ENCODE data around the gene ACTN1. TPM values are rescaled to one million over a fixed set of nuclear protein-coding genes. Genes with fewer than 3 reads are reported as not detected.

The ACTN1 gene
- total and polyA plus RNA-seq, 7 experiments from 2014 or later: 41.3 to 390 (median 227) TPM

DNA sequence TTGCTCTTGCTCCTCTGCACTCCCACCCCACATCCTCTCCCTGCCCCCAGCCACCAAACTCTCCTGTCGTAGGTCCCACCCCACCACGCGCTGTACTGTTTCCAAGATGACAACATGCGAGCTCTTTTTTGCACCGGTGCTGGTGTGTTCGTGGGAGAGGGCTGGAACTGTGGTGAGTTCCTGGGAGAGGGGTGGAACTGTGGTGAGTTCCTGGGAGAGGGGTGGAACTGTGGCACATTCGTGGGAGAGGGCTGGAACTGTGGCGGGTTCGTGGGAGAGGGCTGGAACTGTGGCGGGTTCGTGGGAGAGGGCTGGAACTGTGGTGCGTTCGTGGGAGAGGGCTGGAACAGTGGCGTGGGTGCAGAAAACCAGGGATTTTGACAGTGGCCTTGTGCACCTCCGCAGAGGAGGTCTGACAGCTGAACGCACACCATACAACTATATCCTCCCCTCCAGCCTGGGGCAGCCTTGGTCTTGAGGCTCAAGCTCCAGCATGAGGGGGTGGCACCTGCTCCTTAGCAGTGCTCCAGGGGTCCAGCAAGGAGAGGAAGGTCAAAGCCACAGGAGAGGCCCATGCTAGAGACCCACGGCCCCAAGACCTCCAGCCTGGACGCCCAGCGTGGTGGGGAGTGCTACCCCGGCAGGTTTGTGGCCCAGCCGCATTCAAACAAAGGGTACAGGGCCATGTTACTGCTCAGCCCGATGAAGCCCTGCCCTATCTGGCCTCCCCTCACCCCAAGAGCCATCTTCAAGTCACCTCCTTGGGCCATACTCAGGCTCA is 50.1 kb downstream of the ACTN1 start:
- Mint-ChIP-seq H3K4me3 (peak overlapping the region; percentile 65 to 82 (median 77)), H3K27me3 (no peaks in the 10 kb centered on the region), H3K36me3 (peaks cover 17 to 46% (median 28%) of the 10 kb centered on the region in 5 donors), H3K27ac (peak overlapping the region; percentile 79 to 97 (median 95)), H3K4me1 (peaks cover 34 to 99% (median 92%) of the 10 kb centered on the region in 7 donors), H3K9me3 (peaks cover 0 to 19% (median 11%) of the 10 kb centered on the region in 11 donors)
- Histone ChIP-seq H3K9me3 (ENCODE audit: control insufficient read depth in 2 of 3, low read length in 3 of 3) (peaks cover 0 to 13% (median 0%) of the 10 kb centered on the region in 3 experiments), H3K27ac (ENCODE audit: low read depth, low read length) (peak overlapping the region; percentile 53), H3K4me3 (ENCODE audit: low read length) (peak overlapping the region; percentile 31), H3K36me3 (ENCODE audit: control insufficient read depth in 2 of 3, insufficient read depth in 3 of 3, low read length in 3 of 3) (peaks cover 0 to 22% (median 0%) of the 10 kb centered on the region in 3 experiments), H3K27me3 (ENCODE audit: control insufficient read depth in 2 of 2, insufficient read depth in 2 of 2, low read length in 2 of 2) (no peaks in the 10 kb centered on the region), H3K4me1 (ENCODE audit: control insufficient read depth in 2 of 2, insufficient read depth in 2 of 2, low read length in 2 of 2) (peaks cover 0 to 68% of the 10 kb centered on the region in 2 donors)
- DNase-seq: no peak
- intact Hi-C loops (cut with micrococcal nuclease): loop anchor here in 1 of 2 donors (1.0 to 2.0 kb wide), 3 partner anchors 18 to 52 kb away; no protein-coding TSS in a partner anchor
- ChIA-PET CTCF (interaction anchor here (0.6 to 3.8 kb wide), 5 partner anchors 16 to 1122 kb away, joined by 3 to 12 read pairs (median 3); no protein-coding TSS in a partner anchor), POLR2A (interaction anchor here (0.8 to 6.0 kb wide), 4 partner anchors 18 to 49 kb away, joined by 3 to 40 read pairs (median 6); no protein-coding TSS in a partner anchor)
- ATAC-seq: no peak

DNA sequence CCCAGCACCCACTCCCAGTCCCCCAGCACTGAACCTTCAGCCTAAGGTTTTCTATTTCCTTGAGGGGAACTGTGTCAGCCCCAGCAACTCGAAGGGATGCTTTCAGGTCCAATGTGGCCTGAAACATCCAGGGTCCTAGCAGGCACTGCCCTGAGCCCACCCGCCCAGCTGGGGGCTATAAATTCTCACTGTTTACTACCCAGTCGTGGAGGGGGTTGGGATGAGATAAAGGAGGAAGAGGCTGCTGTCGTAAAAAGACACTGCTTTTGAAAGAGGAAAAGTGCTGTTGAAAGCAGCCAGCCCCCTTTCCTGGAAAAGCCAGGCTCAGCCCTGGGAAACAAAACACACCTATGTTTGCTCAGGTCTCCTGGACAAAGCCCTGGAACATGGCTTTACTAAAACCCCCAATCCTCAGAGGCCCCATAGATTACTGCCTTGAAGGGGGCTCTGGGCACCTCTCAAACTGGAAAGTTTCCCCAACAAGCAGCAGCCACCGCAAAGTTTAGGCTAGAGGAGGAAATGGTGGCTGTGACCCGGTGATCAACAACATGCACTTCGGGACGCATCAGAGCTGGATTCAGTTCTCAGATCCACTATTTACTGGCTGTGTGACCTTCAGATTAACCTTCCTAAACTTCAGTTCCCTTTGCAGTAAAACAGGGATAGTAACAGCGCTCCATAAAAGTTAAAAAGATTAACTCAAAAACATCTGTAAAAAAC is 51.0 kb downstream of the ACTN1 start:
- peaks cover 40 to 99% (median 92%) of the 10 kb centered on the region in 7 donors for H3K4me1 Mint-ChIP-seq
- DNase-seq: peak in 4 of 9 donors; percentile 21 to 30 (median 23)
- Histone ChIP-seq H3K4me3 (ENCODE audit: low read length) (peak overlapping the region; percentile 31), H3K4me1 (ENCODE audit: control insufficient read depth in 2 of 2, insufficient read depth in 2 of 2, low read length in 2 of 2) (peaks cover 0 to 66% of the 10 kb centered on the region in 2 donors), H3K36me3 (ENCODE audit: control insufficient read depth in 2 of 3, insufficient read depth in 3 of 3, low read length in 3 of 3) (peaks cover 0 to 30% (median 0%) of the 10 kb centered on the region in 3 experiments), H3K27me3 (ENCODE audit: control insufficient read depth in 2 of 2, insufficient read depth in 2 of 2, low read length in 2 of 2) (no peaks in the 10 kb centered on the region), H3K9me3 (ENCODE audit: control insufficient read depth in 2 of 3, low read length in 3 of 3) (peaks cover 0 to 13% (median 0%) of the 10 kb centered on the region in 3 experiments), H3K27ac (ENCODE audit: low read depth, low read length) (peak overlapping the region; percentile 53)
- no peak for ATAC-seq
- peak overlapping the region; percentile 65 to 82 (median 77) for H3K4me3 Mint-ChIP-seq
- H3K27me3 Mint-ChIP-seq: no peaks in the 10 kb centered on the region
- H3K36me3 Mint-ChIP-seq: peaks cover 17 to 46% (median 32%) of the 10 kb centered on the region in 5 donors
- ChIA-PET CTCF (interaction anchor here (0.8 to 3.8 kb wide), 3 partner anchors 16 to 56 kb away, joined by 3 to 12 read pairs (median 3); no protein-coding TSS in a partner anchor), POLR2A (interaction anchor here (0.8 to 6.0 kb wide), 4 partner anchors 19 to 50 kb away, joined by 3 to 40 read pairs (median 6); no protein-coding TSS in a partner anchor)
- peak overlapping the region; percentile 79 to 97 (median 95) for H3K27ac Mint-ChIP-seq
- intact Hi-C loops (cut with micrococcal nuclease): loop anchor here in 1 of 2 donors (1.0 to 2.0 kb wide), 3 partner anchors 17 to 53 kb away; no protein-coding TSS in a partner anchor
- peaks cover 0 to 19% (median 11%) of the 10 kb centered on the region in 11 donors for H3K9me3 Mint-ChIP-seq

- DNase-seq (no peak), ATAC-seq (no peak)
- intact Hi-C loops (cut with micrococcal nuclease): no loop called here
- H3K9me3 ChIP-seq (ENCODE audit: control insufficient read depth in 2 of 3, low read length in 3 of 3): peaks cover 0 to 13% (median 0%) of the 10 kb centered on the region in 3 experiments
- no peak overlapping the region for H3K4me3 ChIP-seq (ENCODE audit: low read length)
- H3K27ac ChIP-seq (ENCODE audit: low read depth, low read length): peak overlapping the region; percentile 32
- H3K36me3 ChIP-seq (ENCODE audit: control insufficient read depth in 2 of 3, insufficient read depth in 3 of 3, low read length in 3 of 3): peaks cover 0 to 40% (median 0%) of the 10 kb centered on the region in 3 experiments
- ChIA-PET POLR2A (interaction anchor here (1.1 to 6.0 kb wide), 4 partner anchors 9 to 57 kb away, joined by 3 to 40 read pairs (median 5); no protein-coding TSS in a partner anchor), CTCF (interaction anchor here (0.5 to 3.8 kb wide), 8 partner anchors 8 to 73 kb away, joined by 3 to 12 read pairs (median 4); no protein-coding TSS in a partner anchor)
- Mint-ChIP-seq H3K4me3 (peak overlapping the region in 7 of 10 donors; percentile 3 to 82 (median 29)), H3K27ac (peak overlapping the region in 8 of 9 donors; percentile 81 to 97 (median 90)), H3K27me3 (no peaks in the 10 kb centered on the region), H3K36me3 (peaks cover 21 to 49% (median 35%) of the 10 kb centered on the region in 5 donors), H3K4me1 (peaks cover 40 to 98% (median 90%) of the 10 kb centered on the region in 7 donors), H3K9me3 (peaks cover 0 to 19% (median 11%) of the 10 kb centered on the region in 11 donors)
- H3K27me3 ChIP-seq (ENCODE audit: control insufficient read depth in 2 of 2, insufficient read depth in 2 of 2, low read length in 2 of 2): no peaks in the 10 kb centered on the region
- peaks cover 0 to 72% of the 10 kb centered on the region in 2 donors for H3K4me1 ChIP-seq (ENCODE audit: control insufficient read depth in 2 of 2, insufficient read depth in 2 of 2, low read length in 2 of 2)
These were observed 52.0 kb downstream of the ACTN1 start for GRCh38 chr14:68927089-68927488.

DNA sequence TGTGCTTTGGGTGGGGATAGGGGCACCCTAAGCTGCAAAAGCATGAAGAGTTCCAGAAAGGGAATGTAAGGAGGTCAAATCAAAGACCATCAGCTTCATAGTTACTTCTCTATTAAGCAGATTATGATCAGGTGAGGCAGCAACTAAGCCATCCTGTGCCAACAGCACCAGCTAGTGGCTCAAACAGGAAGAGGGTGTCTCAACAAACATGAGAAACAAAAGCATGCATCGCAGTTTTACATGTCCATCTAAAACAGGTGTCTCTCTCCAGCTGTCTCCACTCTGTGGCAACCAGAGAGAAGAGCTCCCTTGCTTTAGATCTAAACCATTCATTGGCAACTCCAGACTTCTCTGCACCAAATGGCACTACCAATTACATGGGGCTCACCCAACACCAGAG is 52.9 kb downstream of the ACTN1 start:
- peak in 3 of 9 donors; percentile 22 to 30 (median 29) for DNase-seq
- H3K4me3 Mint-ChIP-seq: peak overlapping the region in 4 of 10 donors; percentile 15 to 82 (median 30)
- no peak overlapping the region for H3K4me3 ChIP-seq (ENCODE audit: low read length)
- H3K27ac Mint-ChIP-seq: peak overlapping the region in 8 of 9 donors; percentile 86 to 97 (median 90)
- H3K27me3 ChIP-seq (ENCODE audit: control insufficient read depth in 2 of 2, insufficient read depth in 2 of 2, low read length in 2 of 2): no peaks in the 10 kb centered on the region
- intact Hi-C loops (cut with micrococcal nuclease): no loop called here
- peaks cover 0 to 47% (median 0%) of the 10 kb centered on the region in 3 experiments for H3K36me3 ChIP-seq (ENCODE audit: control insufficient read depth in 2 of 3, insufficient read depth in 3 of 3, low read length in 3 of 3)
- no peaks in the 10 kb centered on the region for H3K27me3 Mint-ChIP-seq
- peaks cover 40 to 96% (median 87%) of the 10 kb centered on the region in 7 donors for H3K4me1 Mint-ChIP-seq
- no peak for ATAC-seq
- POLR2A ChIA-PET: interaction anchor here (0.7 to 6.0 kb wide), 6 partner anchors 10 to 58 kb away, joined by 3 to 40 read pairs (median 4); no protein-coding TSS in a partner anchor
- H3K9me3 ChIP-seq (ENCODE audit: control insufficient read depth in 2 of 3, low read length in 3 of 3): peaks cover 0 to 13% (median 0%) of the 10 kb centered on the region in 3 experiments
- H3K9me3 Mint-ChIP-seq: peaks cover 0 to 19% (median 11%) of the 10 kb centered on the region in 11 donors
- H3K4me1 ChIP-seq (ENCODE audit: control insufficient read depth in 2 of 2, insufficient read depth in 2 of 2, low read length in 2 of 2): peaks cover 0 to 72% of the 10 kb centered on the region in 2 donors
- H3K36me3 Mint-ChIP-seq: peaks cover 21 to 47% (median 35%) of the 10 kb centered on the region in 5 donors
- no peak overlapping the region for H3K27ac ChIP-seq (ENCODE audit: low read depth, low read length)
- CTCF ChIA-PET: interaction anchor here (0.5 to 3.8 kb wide), 10 partner anchors 9 to 127 kb away, joined by 3 to 12 read pairs (median 5); no protein-coding TSS in a partner anchor

DNA sequence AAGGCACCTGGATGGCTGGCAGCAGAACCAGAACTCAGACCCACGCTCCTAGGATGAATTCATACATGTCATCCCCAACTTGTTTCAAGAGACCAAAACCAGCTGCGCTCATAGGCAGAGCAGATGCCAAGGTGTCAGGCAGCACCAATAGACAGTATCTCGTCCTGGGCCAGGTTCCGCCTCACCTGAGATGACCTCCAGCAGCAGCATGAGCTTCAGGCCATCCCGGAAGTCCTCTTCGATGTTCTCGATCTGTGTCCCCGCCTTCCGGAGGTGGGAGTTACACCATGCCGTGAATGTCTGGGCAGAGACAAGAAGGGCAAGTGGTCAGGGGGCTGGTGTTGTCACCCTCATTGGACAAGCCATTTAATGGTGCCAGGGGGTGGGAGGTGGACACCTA is 53.7 kb downstream of the ACTN1 start:
- Mint-ChIP-seq H3K4me3 (peak overlapping the region in 3 of 10 donors; percentile 14 to 82 (median 61)), H3K36me3 (peaks cover 21 to 51% (median 35%) of the 10 kb centered on the region in 5 donors), H3K9me3 (peaks cover 0 to 19% (median 11%) of the 10 kb centered on the region in 11 donors), H3K27ac (peak overlapping the region in 8 of 9 donors; percentile 28 to 97 (median 88)), H3K27me3 (no peaks in the 10 kb centered on the region), H3K4me1 (peaks cover 40 to 96% (median 87%) of the 10 kb centered on the region in 7 donors)
- peaks cover 0 to 13% (median 0%) of the 10 kb centered on the region in 3 experiments for H3K9me3 ChIP-seq (ENCODE audit: control insufficient read depth in 2 of 3, low read length in 3 of 3)
- ATAC-seq (no peak), DNase-seq (no peak)
- no peak overlapping the region for H3K27ac ChIP-seq (ENCODE audit: low read depth, low read length)
- no peaks in the 10 kb centered on the region for H3K27me3 ChIP-seq (ENCODE audit: control insufficient read depth in 2 of 2, insufficient read depth in 2 of 2, low read length in 2 of 2)
- ChIA-PET POLR2A (interaction anchor here (0.7 to 6.0 kb wide), 9 partner anchors 11 to 139 kb away, joined by 3 to 40 read pairs (median 5); no protein-coding TSS in a partner anchor), CTCF (interaction anchor here (0.6 to 3.8 kb wide), 7 partner anchors 13 to 77 kb away, joined by 3 to 12 read pairs (median 8); no protein-coding TSS in a partner anchor)
- no peak overlapping the region for H3K4me3 ChIP-seq (ENCODE audit: low read length)
- peaks cover 0 to 69% of the 10 kb centered on the region in 2 donors for H3K4me1 ChIP-seq (ENCODE audit: control insufficient read depth in 2 of 2, insufficient read depth in 2 of 2, low read length in 2 of 2)
- intact Hi-C loops (cut with micrococcal nuclease): no loop called here
- H3K36me3 ChIP-seq (ENCODE audit: control insufficient read depth in 2 of 3, insufficient read depth in 3 of 3, low read length in 3 of 3): peaks cover 0 to 56% (median 0%) of the 10 kb centered on the region in 3 experiments
